GM18951 (cell line): ENCODE results near the gene PATE4.
"Not testable (repeated sequence)": the region's sequence is repeated elsewhere in the genome, so short reads cannot be mapped to it uniquely, and the experiment has no call there.

Experiments used
- POLR2A ChIP-seq: IDR thresholded peaks from 4 replicates; pipeline ENCODE4 v1.6.1; 2011; ENCODE audit warnings: mild to moderate bottlenecking; ENCODE audit not compliant: insufficient read length, insufficient read depth; ENCODE audit errors: extremely low read depth
- in situ Hi-C: fragments of 300-500 bp; cut with MboI; formaldehyde crosslinking; loops from one replicate; pipeline ENCODE4 v1.12.0; 2022; ENCODE audit warnings: low sequenced_read_pairs, mixed read lengths, inconsistent platforms; ENCODE audit not compliant: unreplicated experiment

Gene PATE4

GRCh38 chr11:125833016-125833415 lies at the start of gene PATE4:
Gene PATE4, plus strand, starts transcription at chr11:125833316. Its CDS starts 44 bp downstream, at chr11:125833360.
- TF ChIP-seq POLR2A: no peak
- in situ Hi-C loops: no loop called here

- in situ Hi-C loops: no loop called here
- no peak for TF ChIP-seq POLR2A
These were observed 48.4 kb upstream of the PATE4 start for GRCh38 chr11:125784678-125785077.

GRCh38 chr11:125787827-125788226 lies 45.3 kb upstream of the PATE4 start, which contains the start of gene PATE3:
Gene PATE3, plus strand, starts transcription at chr11:125788127. Its CDS starts 25 bp downstream, at chr11:125788152.
- in situ Hi-C loops: no loop called here
- TF ChIP-seq POLR2A: no peak

- TF ChIP-seq POLR2A: no peak
These were observed 42.3 kb upstream of the PATE4 start for GRCh38 chr11:125790825-125791224.

DNA sequence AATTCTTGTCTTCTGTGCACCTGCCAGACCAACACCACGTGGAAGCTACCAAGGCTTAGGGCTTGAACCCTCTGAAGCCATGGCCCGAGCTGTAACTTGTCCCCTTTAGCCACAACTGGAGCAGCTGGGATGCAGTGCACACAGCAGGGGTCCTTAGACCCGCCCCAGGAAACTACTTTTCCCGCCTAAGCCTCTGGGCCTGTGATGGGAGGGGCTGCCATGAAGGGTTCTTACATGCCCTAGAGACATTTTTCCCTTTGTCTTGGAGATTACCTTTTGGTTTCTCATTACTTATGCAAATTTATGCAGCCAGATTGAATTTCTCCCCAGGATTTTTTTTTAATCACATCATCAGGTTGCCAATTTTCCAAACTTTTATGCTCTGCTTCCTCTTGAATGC lies 35.5 kb upstream of the PATE4 start:
- in situ Hi-C loops: no loop called here
- no peak for TF ChIP-seq POLR2A

More at GRCh38 chr11:125790825-125791224, 42.3 kb upstream of the PATE4 start:
- in situ Hi-C loops: no loop called here

DNA sequence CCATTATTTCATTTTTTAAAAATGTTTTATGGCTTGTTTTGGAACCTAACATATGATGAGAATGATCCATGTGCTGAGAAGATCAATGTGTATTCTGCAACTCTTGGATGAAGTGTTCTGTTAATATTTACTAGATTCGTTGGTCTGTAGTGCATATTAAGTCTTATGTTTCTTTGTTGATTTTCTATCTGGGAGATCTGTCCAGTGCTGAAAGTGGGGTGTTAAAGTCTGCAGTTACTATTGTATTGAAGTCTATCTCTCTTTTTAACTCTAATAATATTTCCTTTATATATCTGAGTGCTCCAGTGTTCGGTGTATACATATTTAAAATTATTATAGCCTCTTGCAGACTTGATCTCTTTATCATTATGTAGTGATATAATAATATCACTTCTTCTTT lies 33.3 kb upstream of the PATE4 start:
- in situ Hi-C loops: no loop called here
- TF ChIP-seq POLR2A: no peak

GRCh38 chr11:125802387-125802786 lies 30.7 kb upstream of the PATE4 start:
- in situ Hi-C loops: no loop called here
- TF ChIP-seq POLR2A: no peak

GRCh38 chr11:125807909-125808308 lies 25.2 kb upstream of the PATE4 start:
- no peak for TF ChIP-seq POLR2A
- in situ Hi-C loops: no loop called here

DNA sequence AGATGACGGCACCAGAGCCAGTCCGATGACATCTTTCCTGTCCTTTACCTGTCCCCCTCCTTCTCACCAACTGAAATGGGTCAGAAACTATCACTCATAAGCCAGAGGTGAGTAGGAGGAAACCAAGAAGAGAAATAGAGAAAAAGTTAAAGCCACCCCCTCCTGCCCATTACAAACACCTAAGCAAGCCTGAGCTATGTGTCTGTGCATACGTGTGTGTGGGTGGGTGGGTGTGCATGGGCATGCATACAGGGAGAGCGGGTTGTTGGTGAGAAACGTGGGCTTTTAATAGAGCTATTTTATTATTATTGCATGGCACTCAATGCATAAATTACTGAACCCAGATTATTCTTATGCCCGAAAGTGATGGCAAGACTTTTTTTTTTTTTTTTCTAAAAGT lies 2.6 kb downstream of the PATE4 start:
- no peak for TF ChIP-seq POLR2A
- in situ Hi-C loops: no loop called here

DNA sequence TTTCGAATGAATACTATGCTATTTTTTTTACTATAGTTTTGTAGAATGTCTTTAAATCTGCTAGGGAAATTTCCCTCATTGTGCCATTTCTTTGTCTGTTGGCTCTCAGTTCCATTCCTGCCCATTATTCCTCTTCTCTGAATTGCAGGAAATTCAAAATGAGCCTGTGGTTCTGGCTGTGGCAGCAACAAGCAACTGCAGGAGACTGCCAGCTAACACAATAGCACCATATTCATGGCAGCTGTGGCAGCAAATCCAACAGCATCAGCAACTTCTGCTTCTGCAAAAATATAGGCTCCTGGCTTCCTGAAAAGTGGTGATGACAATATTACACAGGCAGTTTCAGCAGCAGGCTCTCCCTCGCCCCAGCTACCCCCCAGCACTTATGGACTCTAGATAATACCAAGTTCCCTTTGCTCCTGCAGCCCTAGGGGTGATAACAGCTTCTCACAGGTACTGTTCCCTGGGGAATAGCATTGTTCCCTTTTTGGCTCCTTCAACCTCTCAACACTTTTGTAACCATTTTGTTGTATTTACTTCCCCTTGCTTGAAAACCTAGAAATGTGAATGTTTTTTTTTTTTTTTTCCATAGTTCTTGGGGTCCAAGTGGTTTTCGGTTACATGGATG lies 9.3 kb downstream of the PATE4 start:
- TF ChIP-seq POLR2A: no peak
- in situ Hi-C loops: no loop called here

DNA sequence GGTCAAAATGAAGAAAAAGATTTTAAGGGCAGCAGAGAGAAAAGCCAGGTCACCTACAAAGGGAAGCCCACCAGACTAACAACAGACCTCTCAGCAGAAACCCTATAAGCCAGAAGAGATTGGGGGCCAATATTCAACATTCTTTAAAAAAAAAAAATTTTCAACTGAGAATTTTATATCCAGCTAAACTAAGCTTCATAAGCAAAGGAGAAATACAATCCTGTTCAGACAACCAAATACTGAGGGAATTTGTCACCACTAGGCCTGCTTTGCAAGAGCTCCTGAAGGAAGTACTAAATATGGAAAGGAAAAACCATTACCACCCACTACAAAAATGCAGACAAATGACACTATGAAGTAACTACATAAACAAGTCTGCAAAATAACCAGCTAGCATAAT lies 13.1 kb downstream of the PATE4 start:
- in situ Hi-C loops: no loop called here
- TF ChIP-seq POLR2A: no peak

GRCh38 chr11:125857670-125858069 lies 24.6 kb downstream of the PATE4 start:
- in situ Hi-C loops: not testable (repeated sequence)

GRCh38 chr11:125862786-125863185 lies 29.7 kb downstream of the PATE4 start:
- in situ Hi-C loops: not testable (repeated sequence)

- in situ Hi-C loops: not testable (repeated sequence)
These were observed 32.2 kb downstream of the PATE4 start for GRCh38 chr11:125865354-125865753.

GRCh38 chr11:125869521-125869920 lies 36.4 kb downstream of the PATE4 start:
- in situ Hi-C loops: no loop called here
- TF ChIP-seq POLR2A: no peak
